ENCODE data around the gene STX4. TPM values are rescaled to one million over a fixed set of nuclear protein-coding genes. Genes with fewer than 3 reads are reported as not detected.
"Not testable (repeated sequence)": the region's sequence is repeated elsewhere in the genome, so short reads cannot be mapped to it uniquely, and the experiment has no call there.

Gene STX4
- total and polyA plus RNA-seq, 12 donors = 31.8 to 89.2 (median 40.7) TPM

DNA sequence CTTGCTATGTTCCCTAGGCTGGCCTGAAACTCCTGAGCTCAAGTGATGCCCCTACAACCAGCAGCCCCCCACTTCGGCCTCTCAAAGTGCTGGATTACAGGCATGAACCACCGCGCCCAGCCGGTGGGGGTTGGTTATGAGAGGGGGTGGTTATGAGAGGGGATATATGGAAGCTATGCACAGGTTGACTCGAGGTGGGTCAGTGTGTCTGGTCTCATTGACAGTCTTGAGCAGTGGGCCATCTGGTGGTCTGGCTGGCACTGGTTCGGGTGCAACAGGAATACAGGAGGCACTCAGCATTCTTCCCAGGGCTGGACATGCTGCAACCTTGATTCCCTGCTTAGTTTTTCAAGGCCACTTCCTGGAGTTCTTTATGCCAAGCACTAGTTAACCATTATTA lies 17.3 kb upstream of the STX4 start:
- Histone ChIP-seq H3K27me3 (peaks cover 9 to 44% (median 18%) of the 10 kb centered on the region in 7 donors), H3K4me3 (no peak overlapping the region), H3K36me3 (no peaks in the 10 kb centered on the region), H3K27ac (no peak overlapping the region), H3K9me3 (no peaks in the 10 kb centered on the region), H3K4me1 (peaks cover 0 to 1% (median 0%) of the 10 kb centered on the region in 9 donors)
- 63 to 68% methylated on average over 6 of the region's 6 CpGs for WGBS, 2 donors
- TF ChIP-seq CTCF (IDR thresholded peaks at IDR 0.05) = no peak
- ATAC-seq = no peak
- DNase-seq = no peak
- intact Hi-C loops (cut with DNase I) = no loop called here

- H3K27me3 ChIP-seq = peaks cover 0 to 29% (median 4%) of the 10 kb centered on the region in 7 donors
- ATAC-seq; H3K9me3 ChIP-seq; H3K4me3 ChIP-seq; H3K27ac ChIP-seq; DNase-seq; intact Hi-C loops (cut with DNase I); H3K4me1 ChIP-seq; H3K36me3 ChIP-seq: not testable (repeated sequence)
- WGBS, 2 donors = 92 to 93% methylated on average over 10 of the region's 10 CpGs
Observed at GRCh38 chr16:31017756-31018155, 15.6 kb upstream of the STX4 start.

- no peak for TF ChIP-seq CTCF (IDR thresholded peaks at IDR 0.05)
- peaks cover 0 to 9% (median 0%) of the 10 kb centered on the region in 9 donors for H3K4me1 ChIP-seq
- ATAC-seq (no peak), DNase-seq (no peak)
- no peaks in the 10 kb centered on the region for H3K9me3 ChIP-seq
- no peak overlapping the region for H3K27ac ChIP-seq
- intact Hi-C loops (cut with DNase I) = no loop called here
- no peaks in the 10 kb centered on the region for H3K36me3 ChIP-seq
- peaks cover 0 to 12% (median 0%) of the 10 kb centered on the region in 7 donors for H3K27me3 ChIP-seq
- WGBS, 2 donors = 93 to 94% methylated on average over 3 of the region's 3 CpGs
- H3K4me3 ChIP-seq = no peak overlapping the region
Observed at GRCh38 chr16:31020536-31020935, 12.8 kb upstream of the STX4 start.

DNA sequence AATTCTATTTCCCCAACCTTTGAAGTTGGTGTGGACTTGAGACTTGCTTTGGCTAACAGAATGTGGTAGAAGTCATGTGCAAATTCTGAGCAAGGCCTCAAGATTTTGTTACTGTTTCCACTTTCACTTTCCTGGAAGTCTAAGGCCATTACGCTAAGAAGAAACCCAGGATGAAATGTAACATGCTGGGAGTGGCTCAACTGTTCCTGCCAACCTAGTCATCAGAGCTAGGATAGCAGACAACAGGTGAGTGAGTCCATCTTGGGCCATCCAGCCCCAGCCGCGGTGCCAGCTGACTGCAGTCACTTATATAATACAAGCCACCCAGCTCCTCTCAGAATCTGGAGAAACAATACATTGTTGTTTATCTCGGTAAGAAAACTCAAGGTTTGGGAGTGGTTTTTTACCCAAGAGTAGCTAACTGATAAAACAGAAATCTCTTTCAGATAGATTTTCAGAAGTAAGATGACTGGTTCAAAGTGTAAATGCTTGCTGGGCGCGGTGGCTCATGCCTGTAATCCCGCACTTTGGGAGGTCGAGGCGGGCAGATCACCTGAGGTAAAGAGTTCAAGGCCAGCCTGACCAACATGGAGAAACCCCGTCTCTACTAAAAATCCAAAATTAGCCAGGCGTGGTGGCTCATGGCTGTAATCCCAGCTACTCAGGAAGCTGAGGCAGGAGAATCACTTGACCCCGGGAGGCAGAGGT lies 10.7 kb upstream of the STX4 start:
- DNase-seq (no peak), ATAC-seq (peak in 1 of 8 donors; percentile 52)
- intact Hi-C loops (cut with DNase I) = no loop called here
- Histone ChIP-seq H3K4me3 (no peak overlapping the region), H3K9me3 (no peaks in the 10 kb centered on the region), H3K36me3 (no peaks in the 10 kb centered on the region), H3K27ac (peak overlapping the region in 5 of 10 donors; percentile 5 to 51 (median 37)), H3K27me3 (peaks cover 0 to under 1% (median 0%) of the 10 kb centered on the region in 7 donors), H3K4me1 (peaks cover 0 to 12% (median 0%) of the 10 kb centered on the region in 9 donors)
- 66 to 75% methylated on average over 12 of the region's 12 CpGs for WGBS, 2 donors
- TF ChIP-seq CTCF (IDR thresholded peaks at IDR 0.05) = no peak

DNA sequence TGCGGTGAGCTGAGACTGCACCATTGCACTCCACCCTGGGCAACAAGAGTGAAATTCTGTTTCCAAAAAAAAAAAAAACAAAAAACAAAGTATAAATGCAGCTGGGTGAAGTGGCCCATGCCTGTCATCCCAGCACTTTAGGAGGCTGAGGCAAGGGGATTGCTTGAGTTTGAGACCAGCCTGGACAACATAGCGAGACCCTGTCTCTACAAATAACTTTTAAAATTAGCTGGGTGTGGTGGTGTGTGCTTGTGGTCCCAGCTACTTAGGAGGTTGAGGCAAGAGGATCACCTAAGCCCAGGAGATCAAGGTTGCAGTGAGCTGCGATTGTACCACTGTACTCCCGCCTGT lies 10.1 kb upstream of the STX4 start:
- intact Hi-C loops (cut with DNase I) = no loop called here
- Histone ChIP-seq H3K9me3 (no peaks in the 10 kb centered on the region), H3K27ac (peak overlapping the region in 2 of 10 donors; percentile 5 to 46), H3K4me3 (no peak overlapping the region), H3K36me3 (no peaks in the 10 kb centered on the region), H3K4me1 (peaks cover 0 to 12% (median 0%) of the 10 kb centered on the region in 9 donors), H3K27me3 (no peaks in the 10 kb centered on the region)
- DNase-seq (no peak), ATAC-seq (peak in 1 of 8 donors; percentile 22)
- 88 to 91% methylated on average over 4 of the region's 4 CpGs for WGBS, 2 donors
- TF ChIP-seq CTCF (IDR thresholded peaks at IDR 0.05) = no peak
